IPS DF 19.7 (cell line): Measurements from ENCODE around the gene TXK.

ENCODE experiments used
- DNase-seq: peaks from one replicate; pipeline ENCODE4 v3.0.0-alpha.2; 2013; ENCODE audit warnings: low read depth, low spot score

The TXK gene

GRCh38 chr4:48021100-48021499 lies 113.0 kb downstream of the TXK start:
- DNase-seq = no peak

GRCh38 chr4:48018112-48018511 lies 115.9 kb downstream of the TXK start:
- DNase-seq = no peak

- DNase-seq = no peak
Measured at GRCh38 chr4:48017108-48017571, 116.9 kb downstream of the TXK start.
